Fibroblast of mammary gland (primary cell): ENCODE measurements around the gene IFITM1.

Source experiments
- DNase-seq: peaks from one replicate; pipeline ENCODE4 v3.0.0-alpha.2; 2010; ENCODE audit warnings: low read depth
- H3K4me3 ChIP-seq: 2 replicates; pipeline ENCODE4 v1.5.1; 2011; ENCODE audit warnings: low read depth, mild to moderate bottlenecking, low read length, moderate library complexity; ENCODE audit not compliant: control insufficient read depth
- TF ChIP-seq, protein P1 (sequence below): conservative IDR thresholded peaks from 2 replicates; pipeline ENCODE4 v1.5.1; 2011; ENCODE audit warnings: low read depth, low read length, inconsistent platforms; ENCODE audit not compliant: control insufficient read depth, insufficient read depth

The IFITM1 gene

DNA sequence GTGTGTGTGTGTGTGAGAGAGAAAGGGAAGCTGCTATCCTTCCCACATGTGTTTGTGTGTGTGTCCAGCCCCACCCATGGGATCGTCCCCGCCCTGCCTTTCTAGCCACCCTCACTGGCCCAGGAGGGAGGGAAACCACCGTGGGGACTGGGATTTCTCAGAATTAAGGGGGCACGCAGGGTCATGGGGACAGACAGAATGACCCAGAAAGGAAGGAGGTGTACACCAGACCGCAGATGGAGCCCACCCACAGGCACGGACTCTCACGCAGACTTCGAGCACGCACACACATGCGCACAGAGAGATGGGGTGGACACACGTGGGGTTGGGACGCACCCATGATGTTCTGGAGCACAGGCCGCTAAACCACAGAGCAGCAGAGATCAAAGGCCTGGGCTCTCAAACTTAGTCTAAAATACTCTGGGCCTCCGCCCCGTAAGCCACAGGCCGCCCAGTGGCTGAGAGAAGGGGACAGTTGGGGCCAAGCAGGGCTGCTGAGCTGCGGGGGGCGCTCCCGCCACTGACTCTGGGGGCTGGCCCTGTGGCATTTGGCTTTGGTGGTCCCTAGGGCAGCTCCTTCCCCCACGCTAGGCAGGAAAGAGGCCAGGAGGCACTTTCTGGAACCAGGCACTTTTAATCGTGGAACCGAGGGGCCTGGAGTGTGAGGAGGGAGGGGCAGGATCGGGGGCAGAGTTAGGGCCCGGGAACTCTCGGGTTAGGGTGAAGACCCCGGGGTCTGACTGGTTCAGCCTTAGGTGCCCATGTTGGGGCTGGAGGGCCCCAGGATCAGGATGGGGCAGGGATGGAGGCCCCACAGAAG, 16.0 kb upstream of the IFITM1 start:
- no peak overlapping the region for H3K4me3 ChIP-seq
- DNase-seq, result peak; percentile 46
- TF ChIP-seq, protein P1, sequence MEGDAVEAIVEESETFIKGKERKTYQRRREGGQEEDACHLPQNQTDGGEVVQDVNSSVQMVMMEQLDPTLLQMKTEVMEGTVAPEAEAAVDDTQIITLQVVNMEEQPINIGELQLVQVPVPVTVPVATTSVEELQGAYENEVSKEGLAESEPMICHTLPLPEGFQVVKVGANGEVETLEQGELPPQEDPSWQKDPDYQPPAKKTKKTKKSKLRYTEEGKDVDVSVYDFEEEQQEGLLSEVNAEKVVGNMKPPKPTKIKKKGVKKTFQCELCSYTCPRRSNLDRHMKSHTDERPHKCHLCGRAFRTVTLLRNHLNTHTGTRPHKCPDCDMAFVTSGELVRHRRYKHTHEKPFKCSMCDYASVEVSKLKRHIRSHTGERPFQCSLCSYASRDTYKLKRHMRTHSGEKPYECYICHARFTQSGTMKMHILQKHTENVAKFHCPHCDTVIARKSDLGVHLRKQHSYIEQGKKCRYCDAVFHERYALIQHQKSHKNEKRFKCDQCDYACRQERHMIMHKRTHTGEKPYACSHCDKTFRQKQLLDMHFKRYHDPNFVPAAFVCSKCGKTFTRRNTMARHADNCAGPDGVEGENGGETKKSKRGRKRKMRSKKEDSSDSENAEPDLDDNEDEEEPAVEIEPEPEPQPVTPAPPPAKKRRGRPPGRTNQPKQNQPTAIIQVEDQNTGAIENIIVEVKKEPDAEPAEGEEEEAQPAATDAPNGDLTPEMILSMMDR, result no peak

DNA sequence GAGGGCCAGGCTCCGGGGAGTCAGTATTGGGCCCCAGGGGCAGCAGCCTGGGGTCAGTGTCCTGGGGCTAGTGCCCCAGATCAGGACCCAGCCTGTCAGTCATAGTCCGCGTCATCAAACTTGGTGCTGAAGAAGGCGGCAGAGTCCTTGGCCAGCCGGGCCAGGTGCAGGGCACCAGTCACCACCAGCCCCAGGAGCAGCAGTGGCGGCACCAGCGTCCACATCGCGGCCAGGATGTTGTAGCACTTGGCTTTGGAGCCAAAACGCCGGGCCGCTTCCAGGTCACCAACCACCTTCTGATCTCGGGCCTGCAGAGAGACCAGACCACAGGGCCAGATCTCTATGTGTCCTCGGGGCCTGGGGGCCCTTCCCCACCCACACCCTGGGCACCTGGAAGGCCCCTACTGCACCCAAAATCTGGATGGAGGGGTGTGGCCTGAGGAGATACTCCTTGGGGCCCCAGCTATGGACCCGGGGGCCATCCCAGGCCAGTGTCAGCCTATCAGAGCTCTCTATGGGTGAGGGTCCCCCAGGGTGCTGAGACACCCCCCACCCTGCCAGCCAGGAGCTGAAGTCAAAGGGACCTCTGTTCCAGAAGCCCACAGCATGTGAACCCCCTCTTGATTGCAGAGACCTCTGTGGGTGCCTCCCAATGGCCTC, 15.3 kb upstream of the IFITM1 start:
- H3K4me3 ChIP-seq, result no peak overlapping the region
- TF ChIP-seq, protein P1, result no peak

DNA sequence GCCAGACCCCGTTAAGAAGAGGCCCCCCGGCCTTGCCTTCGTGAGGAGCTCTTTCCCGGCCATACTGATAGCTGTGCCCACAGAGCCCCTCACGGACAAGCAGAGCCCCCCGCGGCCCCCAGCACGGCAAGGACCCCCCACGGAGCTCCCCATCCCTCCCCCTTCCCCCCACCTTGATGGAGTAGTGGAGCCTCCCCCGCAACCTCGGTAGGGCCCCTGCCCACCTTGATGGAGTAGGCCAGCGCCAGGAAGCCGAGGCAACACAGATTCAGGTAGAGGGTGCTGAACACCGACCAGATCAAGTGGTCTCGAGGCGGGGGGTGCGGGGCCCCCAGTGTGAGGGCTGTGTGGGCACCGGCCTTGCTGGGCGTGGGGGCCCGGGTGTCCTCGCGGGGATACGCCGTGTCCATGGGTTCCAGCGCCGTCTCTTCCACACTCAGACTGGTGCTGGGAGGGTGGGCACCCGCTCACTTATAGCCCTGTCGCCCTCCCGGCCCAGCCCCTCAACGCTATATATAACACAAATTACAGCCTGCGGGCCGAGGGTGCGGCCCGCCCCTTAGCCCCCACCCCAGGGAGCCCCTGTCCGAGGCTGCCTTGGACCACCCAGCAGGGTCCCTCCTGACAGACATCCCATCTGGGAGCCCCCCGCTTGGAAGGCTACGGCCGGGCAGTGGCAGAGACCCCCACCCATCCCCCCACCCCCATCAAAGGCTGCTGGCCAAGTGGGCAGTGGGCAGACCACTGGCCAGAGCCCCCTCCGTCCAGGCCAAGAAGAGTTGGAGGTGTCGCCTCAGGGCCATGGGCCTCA, 14.6 kb upstream of the IFITM1 start, which contains the start of gene IFITM5:
IFITM5 (minus strand) TSS at position 446 of the 811 bp plus-strand sequence; CDS start at position 410, 36 bp downstream.
- no peak within 1 kb of the TSS for H3K4me3 ChIP-seq
- TF ChIP-seq, protein P1, result no peak
- no peak for DNase-seq

More for the DNA sequence above, 15.3 kb upstream of the IFITM1 start:
- no peak for DNase-seq

DNA sequence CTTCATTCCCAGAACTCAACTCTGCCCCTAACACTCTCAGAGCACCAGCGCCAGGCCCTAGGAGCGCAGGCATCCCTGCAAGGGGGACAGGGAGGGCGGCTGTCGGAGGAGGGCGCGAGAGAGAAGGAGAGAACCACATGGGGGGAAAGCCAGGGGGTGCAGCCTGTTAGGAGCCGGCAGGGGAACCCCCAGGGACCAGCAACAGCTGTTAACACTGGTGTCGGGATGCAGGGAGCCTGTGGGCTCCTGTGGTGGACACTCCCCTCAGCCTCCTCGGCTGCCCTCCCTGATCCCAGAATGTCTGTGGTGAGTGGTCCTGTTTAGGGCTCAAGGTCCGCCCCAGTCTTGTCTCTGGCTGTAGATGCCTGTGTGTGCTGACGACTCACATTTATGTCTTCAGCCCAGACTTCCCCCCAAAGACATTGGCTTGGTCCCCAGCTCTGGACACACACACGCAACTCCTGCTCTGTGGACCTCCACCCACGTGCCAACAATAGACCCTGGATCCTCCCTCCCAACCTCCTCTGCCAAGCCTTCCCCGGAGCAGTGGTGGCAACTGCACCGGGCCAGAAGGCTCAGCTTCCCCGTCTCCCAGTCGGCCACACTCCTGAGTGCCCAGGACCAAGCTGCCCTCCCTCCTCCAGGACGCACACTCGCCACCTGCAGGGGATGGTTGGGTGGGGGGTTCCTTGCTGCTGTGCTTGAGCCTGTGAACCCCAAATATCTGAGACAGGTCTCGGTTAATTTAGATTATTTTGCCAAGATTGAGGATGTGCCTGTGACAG, 13.7 kb upstream of the IFITM1 start:
- peak; percentile 40 for DNase-seq
- TF ChIP-seq, protein P1, result peak; percentile 15

DNA sequence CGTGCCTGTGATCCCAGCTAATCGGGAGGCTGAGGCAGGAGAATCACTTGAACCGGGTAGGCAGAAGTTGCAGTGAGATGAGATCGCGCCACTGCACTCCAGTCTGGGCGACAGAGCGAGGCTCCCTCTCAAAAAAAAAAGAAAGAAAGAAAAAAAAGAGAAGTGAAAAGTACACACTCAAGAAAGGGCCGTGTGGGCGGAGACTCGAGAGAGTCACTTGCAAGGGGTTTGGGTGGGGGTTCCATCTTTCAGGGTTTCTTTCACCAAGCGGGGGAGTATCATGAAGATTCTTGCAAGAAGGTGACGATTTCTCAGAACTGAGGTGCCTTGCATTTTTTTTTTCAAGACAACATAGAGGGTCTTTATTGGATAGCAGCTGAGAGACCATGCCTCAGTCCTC, 10.5 kb upstream of the IFITM1 start:
- no peak overlapping the region for H3K4me3 ChIP-seq
- TF ChIP-seq, protein P1, result no peak
- no peak for DNase-seq

More for the DNA sequence above, 13.7 kb upstream of the IFITM1 start:
- H3K4me3 ChIP-seq, result no peak overlapping the region
